HG03442 (cell line): ENCODE measurements around the gene ETV7.
"Not testable (repeated sequence)": the region's sequence is repeated elsewhere in the genome, so short reads cannot be mapped to it uniquely, and the experiment has no call there.

Source experiments
- ATAC-seq: cut with Tn5 transposase; IDR thresholded peaks from one replicate; pipeline ENCODE4 v1.9.1; 2021; ENCODE audit warnings: mild to moderate bottlenecking, moderate library complexity; ENCODE audit not compliant: unreplicated experiment

ETV7 gene

GRCh38 chr6:36343109-36343680, 44.3 kb downstream of the ETV7 start:
- no peak for ATAC-seq

- ATAC-seq = no peak
Measured at GRCh38 chr6:36340618-36341454, 46.6 kb downstream of the ETV7 start.

GRCh38 chr6:36340306-36340617, 47.2 kb downstream of the ETV7 start:
- no peak for ATAC-seq

GRCh38 chr6:36339146-36339545, 48.3 kb downstream of the ETV7 start:
- ATAC-seq = no peak

GRCh38 chr6:36338223-36338622, 49.2 kb downstream of the ETV7 start:
- not testable (repeated sequence) for ATAC-seq

- ATAC-seq = no peak
Measured at GRCh38 chr6:36337814-36338213, 49.7 kb downstream of the ETV7 start.

GRCh38 chr6:36336779-36337241, 50.7 kb downstream of the ETV7 start, which contains the start of gene BNIP5:
Gene BNIP5 (minus strand): TSS chr6:36336888. CDS start chr6:36330690, 6,198 bp downstream.
- no peak for ATAC-seq

- no peak for ATAC-seq
Measured at GRCh38 chr6:36336208-36336710, 51.2 kb downstream of the ETV7 start.

GRCh38 chr6:36335465-36336207, 51.8 kb downstream of the ETV7 start:
- ATAC-seq = no peak

GRCh38 chr6:36334832-36335459, 52.5 kb downstream of the ETV7 start:
- no peak for ATAC-seq

GRCh38 chr6:36333931-36334725, 53.3 kb downstream of the ETV7 start:
- no peak for ATAC-seq

GRCh38 chr6:36333171-36333895, 54.1 kb downstream of the ETV7 start:
- no peak for ATAC-seq

GRCh38 chr6:36331381-36331780, 56.1 kb downstream of the ETV7 start:
- no peak for ATAC-seq

GRCh38 chr6:36330366-36330765, 57.1 kb downstream of the ETV7 start:
- no peak for ATAC-seq

- ATAC-seq = no peak
Measured at GRCh38 chr6:36329798-36330291, 57.6 kb downstream of the ETV7 start.

GRCh38 chr6:36328600-36328999, 58.9 kb downstream of the ETV7 start:
- no peak for ATAC-seq

GRCh38 chr6:36327919-36328236, 59.6 kb downstream of the ETV7 start:
- ATAC-seq = no peak

- ATAC-seq = no peak
Measured at GRCh38 chr6:36327226-36327918, 60.1 kb downstream of the ETV7 start.
